Inflammatory macrophage treated with lipopolysaccharide for 4 hours (primary cell): ENCODE measurements around the gene LAMC3.

Experiments used
- DNase-seq: peaks from one replicate; pipeline ENCODE4 v3.0.0-alpha.2; 2020

LAMC3 gene

DNA sequence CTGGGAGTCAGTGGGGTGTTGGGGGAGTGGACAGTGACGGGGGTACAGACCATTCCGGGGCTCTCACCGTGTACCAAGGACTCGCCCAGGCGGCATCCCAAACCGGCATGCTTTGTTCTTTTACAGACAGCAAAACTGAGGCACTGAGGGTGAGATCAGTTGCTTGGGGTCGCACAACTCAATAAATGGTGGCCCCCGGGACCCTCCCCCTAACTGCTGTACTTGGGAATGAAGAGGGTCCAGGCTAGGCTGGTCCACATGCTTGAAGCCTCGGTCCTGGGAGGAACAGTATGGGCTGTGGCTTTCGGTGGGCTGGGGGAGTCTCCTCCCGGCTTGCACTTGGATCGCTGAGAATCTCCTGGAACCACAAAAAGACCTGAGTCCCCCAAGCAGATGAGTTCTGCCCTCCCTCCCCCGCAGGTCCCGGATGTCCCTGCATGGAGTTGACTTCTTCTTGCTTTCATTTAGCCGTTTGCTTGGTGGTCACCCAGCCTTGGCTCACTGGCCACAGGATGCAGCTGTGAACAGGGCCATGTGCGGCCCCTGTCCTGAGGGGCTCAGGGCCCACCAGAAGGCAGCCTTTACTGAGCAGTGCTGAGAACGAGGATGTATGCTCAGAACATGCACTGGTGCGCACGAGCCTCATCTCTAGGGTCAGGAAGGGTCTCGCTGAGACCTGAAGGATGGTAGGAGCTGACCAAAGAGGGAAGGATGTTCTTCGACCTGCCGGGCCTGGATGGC, 4.2 kb downstream of the LAMC3 start:
- DNase-seq, result no peak

DNA sequence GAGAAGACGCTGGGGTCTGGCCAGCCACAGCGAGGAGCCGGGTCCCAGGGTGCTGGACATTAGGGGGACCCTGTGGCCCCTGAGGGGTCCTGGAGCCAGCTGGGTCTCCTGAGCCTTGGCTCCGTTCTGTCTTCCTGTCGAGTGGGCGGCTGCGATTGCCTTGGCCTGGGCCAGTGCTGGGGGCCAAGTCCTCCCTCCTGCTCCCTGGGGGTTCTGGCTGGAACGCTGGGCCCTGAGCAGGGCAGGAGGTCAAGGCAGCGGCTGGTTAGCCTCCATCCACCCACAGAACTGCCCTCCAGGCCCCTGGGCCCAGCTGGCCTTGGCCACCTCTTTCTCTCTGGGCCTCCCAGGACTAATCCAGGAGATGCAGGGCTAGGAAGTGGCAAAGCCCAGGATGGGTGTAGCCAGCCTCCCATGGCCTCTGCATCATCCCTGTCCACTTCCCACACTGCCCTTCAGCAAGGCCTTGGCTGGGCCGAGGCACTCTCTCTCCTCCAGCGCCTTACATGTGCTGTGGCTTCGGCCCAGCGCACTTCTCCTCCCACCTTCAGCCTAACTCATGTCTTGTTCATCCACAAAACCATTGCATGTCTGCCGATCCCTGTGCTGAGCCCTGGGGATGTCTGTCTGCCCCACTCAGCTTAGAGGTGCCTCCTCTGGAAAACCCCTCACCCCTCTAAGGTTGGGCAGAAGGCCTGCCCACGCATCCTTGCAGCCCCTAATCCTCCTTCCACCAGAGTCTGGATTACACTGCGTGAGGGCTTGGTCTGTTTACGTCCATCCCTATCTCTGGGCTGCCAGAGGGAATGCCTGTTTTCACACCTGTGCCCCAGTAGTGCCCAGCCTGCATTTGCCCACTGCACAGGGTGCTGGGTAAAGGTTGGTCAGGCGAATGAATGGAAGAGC, 5.0 kb downstream of the LAMC3 start:
- no peak for DNase-seq

DNA sequence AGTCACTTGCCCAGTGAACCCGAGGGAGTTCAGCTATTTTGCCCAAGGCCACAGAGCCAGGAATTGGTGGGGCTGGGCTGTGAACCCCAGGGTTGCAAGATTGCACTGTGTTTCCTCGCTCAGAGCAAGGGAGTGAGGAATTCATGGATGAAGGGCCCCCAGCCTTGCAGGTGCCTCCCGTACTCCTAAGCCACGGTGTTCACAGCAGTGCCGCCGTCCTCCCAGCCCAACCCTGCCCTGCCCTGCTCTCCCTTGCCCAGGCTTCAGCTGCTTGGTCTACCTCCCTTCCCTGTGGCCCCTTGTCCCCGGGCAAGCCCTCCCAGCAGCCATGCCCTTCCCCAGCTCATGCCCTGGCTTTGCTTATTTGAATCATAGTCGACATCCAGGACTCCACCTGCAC, 6.1 kb downstream of the LAMC3 start:
- DNase-seq, result no peak

DNA sequence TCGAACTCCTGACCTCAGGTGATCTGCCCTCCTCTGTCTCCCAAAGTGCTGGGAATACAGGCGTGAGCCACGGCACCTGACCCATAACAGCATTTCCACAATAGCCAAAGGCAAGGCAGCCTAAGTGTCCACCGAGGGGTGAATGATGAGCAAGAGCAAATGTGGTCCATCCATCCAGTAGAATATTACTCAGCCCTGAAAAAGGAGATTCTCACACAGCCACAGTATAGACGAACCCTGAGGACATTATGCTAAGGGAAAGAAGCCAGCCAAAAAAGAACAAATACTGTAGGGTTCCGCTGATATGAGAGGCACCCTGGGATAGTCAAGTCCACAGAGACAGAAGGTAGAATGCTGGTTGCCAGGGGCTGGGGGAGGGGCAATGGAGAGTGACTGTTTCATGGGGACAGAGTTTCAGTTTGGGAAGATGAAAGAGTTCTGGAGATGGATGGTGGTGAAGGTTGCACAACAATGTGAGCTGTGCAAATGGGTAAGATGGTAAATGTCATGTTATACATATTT, 7.0 kb downstream of the LAMC3 start:
- no peak for DNase-seq

DNA sequence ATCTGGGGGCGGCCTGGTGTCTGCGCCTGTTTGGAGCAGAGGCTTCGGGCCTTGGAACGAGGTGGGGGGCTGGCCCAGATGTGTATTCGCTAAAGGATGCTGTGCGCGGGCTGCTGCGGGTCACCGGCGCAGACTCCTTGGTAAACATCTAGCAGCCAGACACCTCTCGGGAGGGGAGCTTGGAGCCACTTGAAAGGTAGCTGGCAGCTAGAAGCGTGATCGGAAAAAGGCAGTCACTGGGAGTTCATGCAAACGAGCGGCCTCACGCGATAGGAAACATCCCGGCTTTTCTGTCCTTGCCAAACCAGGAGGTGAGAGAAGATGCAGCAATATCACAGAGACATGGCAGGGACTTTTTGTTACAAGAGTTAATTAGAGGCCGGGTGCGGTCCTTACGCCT, 8.1 kb downstream of the LAMC3 start:
- DNase-seq, result no peak

DNA sequence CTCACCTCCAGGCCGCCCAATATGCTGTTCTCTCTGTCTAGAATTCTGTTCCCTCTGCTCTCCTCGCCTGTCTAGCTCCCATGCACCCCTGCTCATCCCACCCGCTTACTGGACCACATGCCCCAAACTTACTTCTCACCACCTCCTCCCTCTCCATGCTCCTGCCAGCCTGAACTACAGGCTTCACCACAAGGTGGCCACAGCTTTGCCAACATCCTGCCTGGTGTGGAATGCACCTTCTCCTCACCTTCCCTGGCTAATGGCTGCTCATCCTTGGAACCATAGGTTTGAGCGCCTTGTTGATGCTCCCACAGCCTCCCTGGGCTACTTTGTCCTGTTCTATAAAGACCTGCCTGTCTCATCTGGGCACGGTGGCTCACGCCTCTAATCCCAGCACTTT, 9.6 kb downstream of the LAMC3 start:
- DNase-seq, result no peak

DNA sequence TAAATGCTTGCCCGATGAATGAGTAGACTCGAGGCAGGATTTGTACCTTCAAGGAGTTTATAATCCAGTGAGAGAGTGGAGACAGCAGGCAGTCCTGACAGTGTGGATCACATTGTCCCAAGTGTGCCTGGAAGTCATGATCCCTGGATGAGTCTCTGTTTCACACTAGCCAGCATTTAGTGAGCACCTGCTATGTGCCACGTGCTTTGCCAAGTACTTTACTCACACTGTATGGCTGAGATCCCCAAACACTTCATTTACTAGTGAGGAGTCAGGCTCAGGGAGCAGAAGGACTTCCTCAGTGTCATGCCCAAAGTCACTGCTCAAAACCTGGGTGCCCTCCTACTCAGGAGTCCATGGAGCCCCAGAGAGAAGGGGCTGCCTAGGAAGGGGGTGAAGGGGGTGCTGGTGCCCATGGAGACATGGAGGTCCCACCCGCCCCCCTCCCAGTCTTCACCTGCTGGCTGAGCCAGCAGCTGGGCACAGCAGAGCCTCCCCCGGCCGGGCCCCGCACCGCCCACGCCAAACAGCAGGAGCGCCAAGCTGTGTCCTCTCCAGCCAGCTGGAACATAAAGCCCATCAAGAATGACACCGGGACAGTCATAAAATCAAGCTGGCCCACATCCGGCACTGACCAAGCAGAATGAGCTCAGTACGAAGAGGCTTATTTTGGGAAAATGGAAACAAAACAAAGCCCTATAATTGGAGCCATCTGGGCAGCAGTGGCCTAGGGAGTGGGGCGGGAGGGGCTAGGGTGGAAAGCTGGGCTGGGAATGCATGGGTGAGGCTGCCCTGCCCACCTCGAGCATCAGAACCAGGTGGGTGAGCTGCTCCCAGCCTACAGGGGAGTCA, 10.6 kb downstream of the LAMC3 start:
- DNase-seq, result no peak

DNA sequence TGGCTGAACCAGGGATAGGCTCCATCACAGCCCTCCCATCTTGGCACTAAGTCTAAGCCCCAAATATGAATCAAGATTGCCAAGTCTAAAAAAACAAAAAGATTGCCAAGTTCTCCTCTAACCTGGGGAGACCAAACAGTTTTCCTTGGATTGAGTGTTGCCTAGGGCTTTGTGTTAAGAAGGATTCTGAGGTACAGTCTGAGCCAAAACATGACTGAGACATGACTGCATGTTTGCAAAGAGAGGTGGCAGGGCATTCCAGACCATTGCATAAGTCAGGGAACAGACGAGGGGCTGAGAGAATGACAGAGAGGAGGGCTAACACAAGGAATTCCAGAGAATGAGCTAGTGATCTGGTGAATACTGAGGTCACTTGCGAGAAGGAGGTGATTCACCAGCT, 11.4 kb downstream of the LAMC3 start:
- no peak for DNase-seq

DNA sequence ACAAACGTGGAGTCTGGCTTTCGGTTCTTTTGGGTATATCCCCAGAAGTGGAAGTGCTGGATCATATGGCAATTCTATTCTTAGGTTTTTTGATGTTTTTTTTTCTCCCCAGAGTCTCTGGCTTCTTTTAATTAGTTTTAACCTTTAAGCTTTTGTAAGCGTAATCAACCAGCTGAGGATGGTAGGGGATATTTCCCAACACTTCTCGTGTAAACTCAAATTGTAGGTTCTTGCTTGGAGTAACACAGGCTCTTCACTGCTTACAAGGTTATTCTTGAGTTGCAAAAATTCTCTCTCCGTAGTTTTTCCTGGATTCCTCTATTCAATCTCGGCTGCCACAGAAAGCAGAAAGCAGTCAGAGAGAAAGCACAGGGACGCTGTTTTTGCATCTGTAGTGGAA, 11.9 kb downstream of the LAMC3 start:
- DNase-seq, result no peak

DNA sequence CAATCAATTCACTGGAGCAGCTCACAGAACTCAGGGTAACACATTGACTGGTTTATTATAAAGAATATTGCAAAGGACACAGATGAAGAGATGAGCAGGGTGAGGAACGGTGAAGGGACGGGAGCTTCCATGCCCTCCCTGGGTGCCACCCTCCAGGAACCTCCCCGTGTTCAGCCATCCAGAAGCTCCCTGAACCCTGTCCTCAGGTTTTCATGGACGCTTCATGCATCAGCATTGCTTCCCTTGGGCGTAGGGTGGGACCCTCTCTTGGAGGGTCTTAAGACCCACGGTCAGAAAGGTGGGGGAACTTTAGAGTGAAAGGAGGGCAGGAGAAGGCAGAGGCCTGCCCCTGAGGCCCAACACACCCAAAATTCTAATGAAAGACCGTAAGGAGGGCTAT, 12.8 kb downstream of the LAMC3 start:
- no peak for DNase-seq

DNA sequence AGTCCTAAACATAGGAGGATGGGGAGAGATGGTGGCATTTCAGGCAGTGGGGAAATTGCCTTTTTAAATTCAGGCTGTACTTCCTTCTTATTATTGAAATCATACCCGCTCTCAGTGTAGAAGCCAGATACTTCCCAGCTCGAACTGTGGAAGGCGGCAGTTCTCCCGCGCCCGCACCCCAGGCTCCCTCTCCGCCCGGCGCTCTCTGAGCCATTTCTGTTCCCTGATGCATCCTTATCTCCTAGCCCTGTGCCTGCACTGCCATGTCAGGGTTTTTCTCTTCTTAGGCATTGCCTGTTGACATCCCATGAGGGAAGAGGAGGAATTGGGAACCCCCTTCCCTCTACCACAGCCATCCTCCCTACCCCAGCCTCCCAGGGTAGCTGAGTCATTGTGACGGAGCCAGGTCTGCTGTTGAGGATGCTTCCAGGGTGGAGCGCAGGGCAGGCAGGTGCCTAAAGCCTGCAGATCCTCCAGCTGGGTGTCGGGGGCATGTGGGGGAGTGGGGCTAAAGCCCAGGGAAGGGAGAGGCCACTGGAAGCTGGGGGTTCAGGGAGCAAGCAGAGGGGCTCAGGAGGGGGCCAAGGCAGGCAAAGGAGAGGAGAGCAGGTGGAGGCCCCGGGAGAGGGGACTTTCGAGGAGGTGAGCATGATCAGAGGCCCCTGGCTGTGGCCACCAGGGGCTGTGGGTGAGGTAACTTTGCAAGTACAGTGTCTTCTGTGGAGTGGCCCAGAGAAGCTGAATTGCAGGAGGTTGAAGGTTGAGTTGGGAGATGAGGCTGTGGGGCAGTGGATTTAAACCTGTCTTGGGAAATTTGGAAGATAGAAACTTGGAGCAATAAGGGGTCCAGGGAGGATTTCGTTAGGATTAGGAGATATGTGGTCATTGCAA, 16.2 kb downstream of the LAMC3 start:
- DNase-seq, result no peak

DNA sequence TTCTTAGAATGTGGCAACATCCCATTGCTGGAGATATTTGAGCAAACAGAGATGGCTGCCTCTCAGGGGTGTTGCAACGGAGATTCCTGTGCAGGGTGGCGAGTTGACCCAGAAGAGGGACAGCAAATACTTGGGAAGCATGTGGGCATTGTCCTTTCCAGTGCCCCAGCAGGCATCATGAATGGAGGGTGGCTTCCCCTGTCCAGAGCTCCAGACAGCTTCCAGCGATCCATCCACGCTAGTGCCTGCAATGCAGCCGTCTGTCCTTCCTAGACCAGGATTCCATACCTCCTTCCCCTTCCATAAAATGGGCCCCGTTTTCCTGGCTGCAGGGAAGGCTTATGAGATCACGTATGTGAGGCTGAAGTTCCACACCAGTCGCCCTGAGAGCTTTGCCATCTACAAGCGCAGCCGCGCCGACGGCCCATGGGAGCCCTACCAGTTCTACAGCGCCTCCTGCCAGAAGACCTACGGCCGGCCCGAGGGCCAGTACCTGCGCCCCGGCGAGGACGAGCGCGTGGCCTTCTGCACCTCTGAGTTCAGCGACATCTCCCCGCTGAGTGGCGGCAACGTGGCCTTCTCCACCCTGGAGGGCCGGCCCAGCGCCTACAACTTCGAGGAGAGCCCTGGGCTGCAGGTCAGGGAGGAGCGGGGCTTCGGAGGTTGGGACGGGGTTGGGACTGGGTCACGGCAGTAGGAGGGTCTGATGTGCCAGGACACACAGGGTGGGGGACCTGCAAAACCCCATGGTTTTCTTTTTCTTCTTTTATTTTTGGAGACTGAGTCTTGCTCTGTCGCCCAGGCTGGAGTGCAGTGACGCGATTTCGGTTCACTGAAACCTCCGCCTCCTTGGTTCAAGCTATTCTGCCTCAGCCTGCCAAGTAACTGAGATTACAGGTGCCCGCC, 17.2 kb downstream of the LAMC3 start:
- DNase-seq, result no peak

DNA sequence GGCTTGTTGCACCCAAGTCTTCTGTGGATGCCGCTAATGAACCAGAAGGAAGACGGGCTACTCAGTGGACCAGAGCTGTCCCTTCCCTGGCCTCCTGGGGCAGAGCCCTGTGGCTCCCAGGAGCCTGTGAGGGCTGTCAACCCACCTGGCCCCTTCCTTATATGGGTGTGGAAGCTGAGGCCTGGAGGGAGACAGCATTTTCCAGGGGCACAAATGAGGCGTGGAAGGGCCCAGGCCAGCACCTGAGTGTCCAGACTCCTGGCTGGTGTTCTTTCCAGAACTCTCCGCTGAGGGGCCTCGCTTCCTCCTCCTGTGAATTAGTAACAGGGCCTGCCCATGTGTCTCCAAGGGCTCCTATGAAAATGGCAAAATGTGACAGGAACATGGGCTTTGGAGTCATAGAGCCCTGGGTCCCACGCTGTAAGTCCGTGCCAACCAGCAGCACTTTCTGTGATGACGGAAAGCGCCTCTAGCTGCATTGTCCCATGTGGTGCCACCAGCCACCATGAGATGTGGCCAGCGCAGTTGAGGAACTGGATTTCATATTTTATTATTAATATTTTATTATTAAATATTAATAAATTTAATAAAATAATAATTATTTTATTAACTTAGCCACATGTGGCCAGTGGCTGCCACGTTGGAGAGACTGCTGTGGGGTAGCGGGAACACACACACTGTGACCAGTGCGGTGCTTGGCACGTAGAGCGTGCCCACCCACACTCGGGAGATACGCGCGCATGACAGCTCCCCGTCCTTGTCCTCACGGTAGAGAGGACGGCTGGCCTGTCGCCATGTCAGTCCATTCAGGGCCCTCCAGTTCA, 18.3 kb downstream of the LAMC3 start:
- no peak for DNase-seq

DNA sequence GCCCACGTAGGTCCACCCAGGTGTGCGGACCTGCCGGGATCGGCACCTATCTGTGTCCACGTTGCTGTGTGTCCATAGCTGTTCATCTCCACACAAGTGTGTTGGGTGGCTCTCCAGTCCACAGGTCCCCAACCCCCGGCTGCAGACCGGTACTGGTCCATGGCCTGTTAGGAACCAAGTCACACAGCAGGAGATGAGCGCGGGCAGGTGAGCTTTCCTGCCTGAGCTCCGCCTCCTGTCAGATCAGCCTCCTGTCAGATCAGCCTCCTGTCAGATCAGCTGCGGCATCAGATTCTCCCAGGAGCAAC, 18.9 kb downstream of the LAMC3 start:
- no peak for DNase-seq

DNA sequence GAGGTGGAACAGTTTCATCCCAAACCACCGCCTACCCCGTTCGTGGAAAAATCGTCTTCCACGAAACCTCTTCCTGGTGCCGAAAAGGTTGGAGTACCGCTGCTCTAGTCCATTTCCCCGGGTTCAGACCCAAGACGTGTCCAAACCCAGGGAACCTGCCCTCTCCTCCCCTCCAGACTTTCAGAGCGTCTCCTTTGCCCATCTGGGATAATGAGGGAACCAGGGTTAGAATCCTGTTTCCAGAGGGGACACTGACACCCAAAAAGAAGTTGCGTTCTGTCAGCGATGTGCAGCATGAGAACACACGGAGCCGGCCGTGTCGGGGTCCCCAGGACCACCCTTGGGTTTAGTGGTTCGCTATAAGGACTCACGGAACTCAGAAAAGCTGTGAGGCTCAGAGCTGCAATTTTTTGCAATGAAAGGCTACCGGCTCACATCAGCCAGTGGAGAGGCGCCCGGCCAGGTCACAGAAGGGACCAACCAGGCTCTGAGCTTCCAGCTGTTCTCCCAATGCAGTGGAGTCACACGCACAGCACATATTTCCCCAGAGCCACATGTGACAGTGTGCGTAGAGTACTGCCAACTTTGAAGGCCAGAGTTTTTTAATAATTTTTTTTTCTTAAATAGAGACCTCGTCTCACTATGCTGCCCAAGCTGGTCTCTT, 19.4 kb downstream of the LAMC3 start:
- no peak for DNase-seq

DNA sequence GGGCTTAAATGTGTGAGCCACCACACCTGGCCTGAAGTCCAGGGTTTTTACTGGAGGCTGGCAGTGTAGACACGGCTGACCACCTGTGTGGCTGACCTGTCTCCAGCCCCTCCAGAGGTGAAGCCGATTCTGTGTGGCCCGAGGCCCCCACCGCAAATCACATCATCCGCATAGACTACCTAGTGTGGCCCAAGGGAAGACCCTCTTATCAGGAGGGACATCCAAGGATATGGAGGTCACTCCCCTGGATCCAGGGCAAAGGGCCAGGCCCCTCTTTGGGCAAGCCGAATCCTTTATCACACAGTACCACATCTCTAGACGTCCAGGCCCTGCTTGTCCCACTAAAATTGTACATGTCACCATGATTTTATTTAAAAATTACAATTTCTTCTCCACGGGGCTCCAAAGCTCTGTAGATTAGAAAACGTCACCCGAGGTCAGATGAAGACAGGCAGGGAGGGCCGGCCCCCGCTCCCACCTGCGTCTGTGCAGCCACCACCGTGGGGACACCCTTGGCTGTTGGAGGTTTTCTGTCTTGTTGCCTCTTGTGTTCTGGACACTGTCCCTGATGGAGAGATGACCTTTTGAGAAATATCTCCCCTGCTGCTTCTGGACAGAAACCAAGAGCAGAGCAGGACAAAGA, 20.1 kb downstream of the LAMC3 start:
- DNase-seq, result no peak

DNA sequence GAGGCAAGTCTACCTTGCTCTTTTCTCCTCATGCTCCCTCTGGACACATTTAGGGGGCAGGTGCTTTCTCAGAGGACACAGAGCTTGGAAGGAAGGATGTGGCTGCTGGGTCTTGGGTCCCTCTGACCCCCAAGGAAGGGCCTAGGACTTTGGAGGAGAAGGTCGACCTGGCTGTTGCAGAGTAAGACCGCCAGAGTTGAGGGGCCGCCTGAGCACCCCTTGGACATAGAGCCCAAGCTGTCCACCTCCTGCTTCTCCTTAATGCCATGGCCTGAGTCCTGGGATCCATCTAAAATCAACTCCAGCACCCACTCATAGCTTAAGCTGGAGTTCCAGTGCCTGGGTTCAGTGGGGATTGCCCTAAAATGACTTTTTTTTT, 20.6 kb downstream of the LAMC3 start:
- DNase-seq, result no peak

DNA sequence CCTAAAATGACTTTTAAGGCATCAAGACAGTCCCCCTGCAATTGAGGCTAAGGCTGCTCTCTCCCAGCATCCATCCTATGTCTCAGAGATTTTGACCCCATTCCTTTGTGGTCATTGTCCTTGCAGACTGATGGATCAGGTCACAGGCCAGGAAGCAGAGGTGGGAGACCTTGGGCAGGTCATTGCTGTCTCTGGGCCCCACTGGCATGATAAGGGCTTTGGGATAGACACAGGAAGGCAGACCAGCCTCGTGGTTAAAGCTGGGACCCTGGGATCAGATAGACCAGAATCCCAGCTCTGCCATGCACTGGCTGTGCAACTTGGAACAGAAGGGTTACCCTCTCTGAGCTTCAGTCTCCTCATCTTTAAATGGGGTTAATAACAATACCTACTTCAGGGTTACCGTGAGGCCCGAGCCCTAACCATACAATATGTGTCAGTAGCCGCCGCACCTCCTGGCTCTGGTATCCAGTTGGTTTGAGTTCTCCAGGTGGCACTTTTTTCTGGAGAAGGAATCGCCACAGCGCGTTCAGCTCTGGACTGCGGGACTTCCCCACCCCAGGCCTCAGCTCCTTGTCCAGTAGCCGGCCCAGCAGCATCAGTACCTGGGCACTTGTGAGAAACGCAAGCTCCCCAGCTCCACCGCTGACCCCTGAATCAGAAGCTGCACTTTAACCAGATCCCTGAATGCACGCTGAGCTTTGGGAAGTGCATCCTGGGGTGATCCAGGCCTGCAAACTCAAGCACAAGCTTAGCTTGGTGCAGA, 21.4 kb downstream of the LAMC3 start:
- no peak for DNase-seq
